ENCODE measurements around the gene VIL1.

VIL1 gene

GRCh38 chr2:218482651-218483050, 63.7 kb downstream of the VIL1 start:
- no peak overlapping the region for H3K4me3 ChIP-seq (ENCODE audit: low read depth, low read length)

- H3K4me3 ChIP-seq (ENCODE audit: low read depth, low read length) = no peak overlapping the region
Observed at GRCh38 chr2:218485986-218486667, 67.2 kb downstream of the VIL1 start.

- H3K4me3 ChIP-seq (ENCODE audit: low read depth, low read length) = no peak overlapping the region
Observed at GRCh38 chr2:218500501-218501060, 81.7 kb downstream of the VIL1 start.

- no peak overlapping the region for H3K4me3 ChIP-seq (ENCODE audit: low read depth, low read length)
Observed at GRCh38 chr2:218501665-218502064, 82.7 kb downstream of the VIL1 start.

Data from iPS-11a (cell line).